OCI-LY7 (cell line): ENCODE results near the gene NRAS. TPM values are rescaled to one million over a fixed set of nuclear protein-coding genes. Genes with fewer than 3 reads are reported as not detected.
"Not testable (repeated sequence)": the region's sequence is repeated elsewhere in the genome, so short reads cannot be mapped to it uniquely, and the experiment has no call there.

Experiments used
- BruUV-seq: library from RNA; stranded (reverse); fragments of 400-500 nt; replicated peaks from 2 replicates; lab custom pipeline; 2021; lab: Mats Ljungman, UMichigan
- CTCF ChIA-PET: fragments of 300-600 bp; sonication (Branson Sonifier 250); formaldehyde crosslinking; loops from one replicate; lab custom pipeline; 2022; ENCODE audit warnings: antibody characterized with exemption; ENCODE audit not compliant: unreplicated experiment; lab: Charles Lee
- POLR2A ChIA-PET: fragments of 300-600 bp; sonication (Branson Sonifier 250); formaldehyde crosslinking; loops from one replicate; lab custom pipeline; 2022; ENCODE audit warnings: antibody characterized with exemption; lab: Charles Lee
- DNase-seq: peaks from one replicate; pipeline ENCODE4 v3.0.0-alpha.2; 2015; ENCODE audit warnings: low spot score
- H2AFZ ChIP-seq: fragments of 200-600 bp; sonication (generic), shearing (Covaris generic); 2 replicates; pipeline ENCODE4 v1.6.1; 2014; ENCODE audit warnings: mild to moderate bottlenecking, antibody characterized with exemption, low read length, moderate library complexity
- H3K27ac ChIP-seq: fragments of 200-600 bp; sonication (generic); 2 replicates; pipeline ENCODE4 v1.5.1; 2014; ENCODE audit warnings: mixed run types, low read depth, mild to moderate bottlenecking, moderate library complexity, low read length, inconsistent platforms; ENCODE audit not compliant: poor library complexity, severe bottlenecking
- H3K36me3 ChIP-seq: fragments of 200-600 bp; sonication (generic); 2 replicates; pipeline ENCODE4 v1.6.1; 2014; ENCODE audit warnings: mild to moderate bottlenecking, antibody characterized with exemption, low read length, moderate library complexity, mixed read lengths; ENCODE audit not compliant: insufficient read depth
- H3K4me1 ChIP-seq: fragments of 200-600 bp; sonication (generic); 2 replicates; pipeline ENCODE4 v1.5.1; 2014; ENCODE audit warnings: mild to moderate bottlenecking, low read length; ENCODE audit not compliant: insufficient read depth, poor library complexity, severe bottlenecking
- H3K4me2 ChIP-seq: fragments of 200-600 bp; sonication (generic); 2 replicates; pipeline ENCODE4 v1.6.1; 2014; ENCODE audit warnings: mild to moderate bottlenecking, low read length
- H3K4me3 ChIP-seq: fragments of 200-600 bp; sonication (generic); 2 replicates; pipeline ENCODE4 v1.5.1; 2014; ENCODE audit warnings: mild to moderate bottlenecking, low read depth, low read length; ENCODE audit not compliant: poor library complexity, severe bottlenecking
- H3K79me2 ChIP-seq: fragments of 200-600 bp; sonication (generic); 2 replicates; pipeline ENCODE4 v1.6.1; 2016; ENCODE audit warnings: low read depth, mild to moderate bottlenecking, low read length, moderate library complexity, mixed read lengths; ENCODE audit not compliant: insufficient read depth
- H3K9me2 ChIP-seq: fragments of 200-600 bp; sonication (generic); 2 replicates; pipeline ENCODE4 v1.6.1; 2016; ENCODE audit warnings: mild to moderate bottlenecking, low read length, mixed read lengths; ENCODE audit not compliant: insufficient read depth
- H3K9me3 ChIP-seq: fragments of 200-600 bp; sonication (generic); 2 replicates; pipeline ENCODE4 v1.6.1; 2014; ENCODE audit warnings: mild to moderate bottlenecking, mixed run types, low read length, mixed read lengths
- H4K20me1 ChIP-seq: fragments of 200-600 bp; sonication (generic); 2 replicates; pipeline ENCODE4 v1.6.1; 2014; ENCODE audit warnings: mild to moderate bottlenecking, antibody characterized with exemption, low read length, moderate library complexity, mixed read lengths; ENCODE audit not compliant: insufficient read depth
- EZH2phosphoT487 ChIP-seq: fragments of 200-600 bp; sonication (generic); IDR thresholded peaks from 2 replicates; pipeline ENCODE4 v1.6.1; 2018; ENCODE audit warnings: low read depth, borderline replicate concordance, mild to moderate bottlenecking, mixed run types, antibody characterized with exemption, low read length, moderate library complexity, mixed read lengths
- intact Hi-C: fragments of 100-400 bp; cut with micrococcal nuclease; formaldehyde crosslinking; loops from one replicate; pipeline ENCODE4 v1.10.0; 2022; ENCODE audit not compliant: unreplicated experiment
- total RNA-seq, 2 experiments: library from RNA; depleted of rRNA in 1 of 2; stranded (reverse); fragments of >200 nt in 1 of 2; shearing (Covaris generic) in 1 of 2; gene quantifications; 2 replicates each; pipeline ENCODE4 v1.2.3, GENCODE V29; 2014 to 2022
- TF ChIP-seq, protein P1 (sequence below): fragments of 200-600 bp; sonication (generic); conservative IDR thresholded peaks from 2 replicates; pipeline ENCODE4 v1.5.1; 2014; ENCODE audit warnings: mild to moderate bottlenecking, antibody characterized with exemption, low read length, moderate library complexity, mixed read lengths

The NRAS gene
- total RNA-seq, 2 experiments from 2014 or later = 32.6 to 43.5 TPM

DNA sequence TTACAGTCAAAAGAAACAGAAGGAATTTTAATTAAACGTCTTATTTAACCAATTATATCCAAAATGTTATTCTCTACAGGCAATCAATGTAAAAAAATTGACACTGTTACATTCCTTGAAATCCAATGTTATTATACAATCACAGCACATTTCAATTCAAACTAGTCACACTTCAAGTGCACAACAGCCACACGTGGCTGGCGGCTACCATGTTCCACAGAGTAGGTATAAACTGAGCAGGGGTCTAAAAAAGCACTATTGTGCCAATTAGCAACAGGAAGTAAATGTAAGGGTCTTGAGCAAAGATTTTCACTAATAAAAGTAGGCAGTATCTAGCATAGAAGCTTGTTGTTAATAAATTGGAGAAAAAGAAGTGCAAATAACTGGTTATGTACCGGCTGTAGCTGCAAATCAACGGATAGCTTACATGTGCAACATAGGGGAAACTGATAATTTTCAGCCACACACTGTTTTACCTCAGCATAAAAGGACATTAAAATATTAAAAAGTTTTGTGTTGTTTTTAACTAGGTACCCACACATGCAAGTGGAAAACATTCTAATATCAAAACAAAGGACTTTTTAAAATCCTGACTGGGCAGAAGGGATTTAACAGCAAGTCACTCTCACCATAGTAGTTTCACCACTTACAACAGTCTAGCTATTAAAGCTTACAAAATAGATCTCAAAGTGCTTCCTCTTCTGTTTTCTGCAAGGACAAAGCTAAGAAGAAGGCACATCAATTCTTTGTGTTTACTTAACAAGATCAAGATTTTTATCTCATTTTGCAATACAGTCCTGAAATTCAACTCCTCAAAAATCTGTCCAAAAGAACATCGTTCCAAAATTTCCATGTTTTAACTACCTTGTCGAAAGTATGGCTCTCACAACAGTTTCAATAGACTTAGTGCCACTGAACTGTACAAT is 38.7 kb upstream of the NRAS start:
- Histone ChIP-seq H3K4me1 (peaks cover 49% of the 10 kb centered on the region), H3K27ac (peak overlapping the region; percentile 84), H3K4me3 (peak overlapping the region; percentile 90), H3K4me2 (peak overlapping the region; percentile 97), H3K9me2 (no peaks in the 10 kb centered on the region), H3K9me3 (no peaks in the 10 kb centered on the region), H3K79me2 (peaks cover 71% of the 10 kb centered on the region), H4K20me1 (peaks cover 54% of the 10 kb centered on the region), H2AFZ (no peak overlapping the region), H3K36me3 (peaks cover 66% of the 10 kb centered on the region)
- ChIA-PET CTCF (no interaction called here), POLR2A (interaction anchor here (0.5 to 1.5 kb wide), 6 partner anchors 8 to 951 kb away, joined by 3 to 8 read pairs (median 3); no protein-coding TSS in a partner anchor)
- peak; percentile 16 for DNase-seq
- intact Hi-C loops = loop anchor here (10.0 kb wide), 3 partner anchors 180 to 810 kb away; no protein-coding TSS in a partner anchor
- TF ChIP-seq, protein P1, sequence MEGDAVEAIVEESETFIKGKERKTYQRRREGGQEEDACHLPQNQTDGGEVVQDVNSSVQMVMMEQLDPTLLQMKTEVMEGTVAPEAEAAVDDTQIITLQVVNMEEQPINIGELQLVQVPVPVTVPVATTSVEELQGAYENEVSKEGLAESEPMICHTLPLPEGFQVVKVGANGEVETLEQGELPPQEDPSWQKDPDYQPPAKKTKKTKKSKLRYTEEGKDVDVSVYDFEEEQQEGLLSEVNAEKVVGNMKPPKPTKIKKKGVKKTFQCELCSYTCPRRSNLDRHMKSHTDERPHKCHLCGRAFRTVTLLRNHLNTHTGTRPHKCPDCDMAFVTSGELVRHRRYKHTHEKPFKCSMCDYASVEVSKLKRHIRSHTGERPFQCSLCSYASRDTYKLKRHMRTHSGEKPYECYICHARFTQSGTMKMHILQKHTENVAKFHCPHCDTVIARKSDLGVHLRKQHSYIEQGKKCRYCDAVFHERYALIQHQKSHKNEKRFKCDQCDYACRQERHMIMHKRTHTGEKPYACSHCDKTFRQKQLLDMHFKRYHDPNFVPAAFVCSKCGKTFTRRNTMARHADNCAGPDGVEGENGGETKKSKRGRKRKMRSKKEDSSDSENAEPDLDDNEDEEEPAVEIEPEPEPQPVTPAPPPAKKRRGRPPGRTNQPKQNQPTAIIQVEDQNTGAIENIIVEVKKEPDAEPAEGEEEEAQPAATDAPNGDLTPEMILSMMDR = no peak
- TF ChIP-seq EZH2phosphoT487 = no peak
- BruUV-seq = no TSS peak

GRCh38 chr1:114753702-114754101 is 37.1 kb upstream of the NRAS start:
- H2AFZ ChIP-seq, BruUV-seq, H3K9me2 ChIP-seq, CTCF ChIA-PET, DNase-seq, H3K9me3 ChIP-seq: not testable (repeated sequence)
- POLR2A ChIA-PET = interaction anchor here (1.0 kb wide), 1 partner anchor 12 kb away, joined by 3 read pairs; no protein-coding TSS in a partner anchor
- Histone ChIP-seq H3K36me3 (peaks cover 82% of the 10 kb centered on the region), H3K4me3 (peak overlapping the region; percentile 90), H3K27ac (peak overlapping the region; percentile 84), H4K20me1 (peaks cover 69% of the 10 kb centered on the region), H3K4me2 (peak overlapping the region; percentile 97), H3K4me1 (peaks cover 48% of the 10 kb centered on the region), H3K79me2 (peaks cover 87% of the 10 kb centered on the region)
- intact Hi-C loops = loop anchor here (5.0 to 10.0 kb wide), 4 partner anchors 36 to 809 kb away; partner anchors contain the start of gene NRAS

DNA sequence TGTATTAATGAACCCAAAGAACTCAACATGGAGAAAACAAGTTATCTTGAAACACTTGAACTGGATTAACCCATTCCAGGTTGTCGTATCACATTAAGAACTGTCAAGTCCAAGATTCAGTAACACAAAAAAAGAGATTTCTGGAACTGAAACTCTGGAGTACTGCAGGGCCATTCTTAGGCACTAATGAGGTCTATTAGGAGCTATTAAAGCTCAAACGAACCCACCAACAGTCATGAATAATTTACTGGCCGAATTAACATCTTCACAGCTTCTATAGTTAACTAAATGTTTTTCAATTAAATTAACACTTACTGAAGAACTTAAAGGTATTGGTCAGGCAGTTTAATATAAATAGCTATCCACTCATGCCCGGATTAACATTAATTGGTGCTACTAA is 36.6 kb upstream of the NRAS start:
- DNase-seq = no peak
- no TSS peak for BruUV-seq
- Histone ChIP-seq H3K9me3 (no peaks in the 10 kb centered on the region), H2AFZ (no peak overlapping the region), H3K9me2 (no peaks in the 10 kb centered on the region), H3K4me1 (peaks cover 42% of the 10 kb centered on the region), H3K36me3 (peaks cover 87% of the 10 kb centered on the region), H3K4me3 (no peak overlapping the region), H4K20me1 (peaks cover 75% of the 10 kb centered on the region), H3K27ac (no peak overlapping the region), H3K4me2 (peak overlapping the region; percentile 32; the same call in 1 of the 2 replicates), H3K79me2 (peaks cover 92% of the 10 kb centered on the region)
- TF ChIP-seq, protein P1 = no peak
- TF ChIP-seq EZH2phosphoT487 = no peak
- intact Hi-C loops = loop anchor here (5.0 to 10.0 kb wide), 4 partner anchors 36 to 808 kb away; partner anchors contain the start of gene NRAS
- POLR2A ChIA-PET = interaction anchor here (0.7 to 1.0 kb wide), 2 partner anchors 11 to 383 kb away, joined by 3 to 4 read pairs; no protein-coding TSS in a partner anchor
- CTCF ChIA-PET = no interaction called here
